Neural progenitor cell (in vitro differentiated cells): ENCODE data around the gene CTSD.

ENCODE experiments used
- EZH2 ChIP-seq: fragments of 200-600 bp; sonication (generic); IDR thresholded peaks from 2 replicates; pipeline ENCODE4 v1.6.1; 2017; ENCODE audit warnings: antibody characterized with exemption, mild to moderate bottlenecking, moderate library complexity
- EZH2phosphoT487 ChIP-seq: fragments of 200-600 bp; sonication (generic); IDR thresholded peaks from 2 replicates; pipeline ENCODE4 v1.6.1; 2017; ENCODE audit warnings: antibody characterized with exemption
- TF ChIP-seq, protein P1 (sequence below): fragments of 200-600 bp; sonication (generic); IDR thresholded peaks from 2 replicates; pipeline ENCODE4 v1.5.1; 2017; ENCODE audit warnings: antibody characterized with exemption, mild to moderate bottlenecking

DNA sequence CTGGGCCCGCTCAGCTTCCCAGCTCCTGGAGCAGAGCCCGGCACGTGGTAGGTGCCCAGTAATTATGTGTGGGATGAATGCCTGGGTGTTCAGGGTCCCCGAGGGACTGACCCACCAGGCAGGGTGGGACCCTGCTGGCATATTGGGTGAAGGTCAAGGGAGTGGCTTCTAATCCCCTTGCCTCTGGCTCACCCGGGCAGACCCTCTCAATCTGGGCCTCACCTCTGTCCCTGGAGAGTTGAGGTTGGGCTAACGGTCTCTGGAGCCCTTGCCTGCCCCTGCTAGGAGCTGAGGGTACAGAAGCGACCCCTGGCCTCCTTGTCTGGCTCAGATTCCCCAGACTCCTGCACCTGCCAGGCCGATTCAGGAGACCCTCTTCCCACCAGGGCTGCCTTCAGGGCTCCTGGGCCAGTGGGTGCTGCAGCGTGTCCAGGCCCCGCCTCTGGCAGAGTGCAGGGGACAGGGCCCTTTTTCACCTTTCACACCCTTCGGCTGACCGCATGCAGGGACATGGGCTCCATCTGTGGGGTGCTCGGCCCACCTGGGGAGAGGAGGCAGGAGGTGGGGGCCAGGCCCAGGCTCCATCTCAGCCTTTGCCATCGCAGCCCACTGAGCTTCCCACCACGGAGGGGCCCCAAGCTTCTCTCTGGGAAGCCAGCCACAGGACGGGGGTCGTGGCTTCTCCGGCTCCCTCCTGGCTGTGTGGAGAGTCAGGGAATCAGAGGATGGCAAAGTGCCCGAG lies 3.8 kb upstream of the CTSD start:
- TF ChIP-seq EZH2 (no peak), EZH2phosphoT487 (no peak)
- TF ChIP-seq, protein P1, sequence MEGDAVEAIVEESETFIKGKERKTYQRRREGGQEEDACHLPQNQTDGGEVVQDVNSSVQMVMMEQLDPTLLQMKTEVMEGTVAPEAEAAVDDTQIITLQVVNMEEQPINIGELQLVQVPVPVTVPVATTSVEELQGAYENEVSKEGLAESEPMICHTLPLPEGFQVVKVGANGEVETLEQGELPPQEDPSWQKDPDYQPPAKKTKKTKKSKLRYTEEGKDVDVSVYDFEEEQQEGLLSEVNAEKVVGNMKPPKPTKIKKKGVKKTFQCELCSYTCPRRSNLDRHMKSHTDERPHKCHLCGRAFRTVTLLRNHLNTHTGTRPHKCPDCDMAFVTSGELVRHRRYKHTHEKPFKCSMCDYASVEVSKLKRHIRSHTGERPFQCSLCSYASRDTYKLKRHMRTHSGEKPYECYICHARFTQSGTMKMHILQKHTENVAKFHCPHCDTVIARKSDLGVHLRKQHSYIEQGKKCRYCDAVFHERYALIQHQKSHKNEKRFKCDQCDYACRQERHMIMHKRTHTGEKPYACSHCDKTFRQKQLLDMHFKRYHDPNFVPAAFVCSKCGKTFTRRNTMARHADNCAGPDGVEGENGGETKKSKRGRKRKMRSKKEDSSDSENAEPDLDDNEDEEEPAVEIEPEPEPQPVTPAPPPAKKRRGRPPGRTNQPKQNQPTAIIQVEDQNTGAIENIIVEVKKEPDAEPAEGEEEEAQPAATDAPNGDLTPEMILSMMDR: no peak
